WTC11 (cell line): ENCODE data around the gene OTUD4.

ENCODE experiments used
- JAZF1 ChIP-seq: fragments of 250-450 bp; sonication (Bioruptor Pico); IDR thresholded peaks from 2 replicates; pipeline ENCODE4 v1.9.0; 2021; ENCODE audit warnings: moderate library complexity, mild to moderate bottlenecking, inconsistent platforms
- MAX ChIP-seq: sonication (generic); formaldehyde crosslinking; IDR thresholded peaks from 2 replicates; pipeline ENCODE4 v1.8.0; 2022; ENCODE audit warnings: mild to moderate bottlenecking, missing genetic modification reagents
- MLX ChIP-seq: sonication (generic); formaldehyde crosslinking; IDR thresholded peaks from 2 replicates; pipeline ENCODE4 v1.8.1; 2023; ENCODE audit warnings: mild to moderate bottlenecking, missing genetic modification reagents, moderate library complexity
- NFYB ChIP-seq: sonication (generic); formaldehyde crosslinking; conservative IDR thresholded peaks from 2 replicates; pipeline ENCODE4 v1.8.0; 2022; ENCODE audit warnings: low read depth, missing genetic modification reagents
- RELA ChIP-seq: sonication (generic); formaldehyde crosslinking; IDR thresholded peaks from 2 replicates; pipeline ENCODE4 v1.8.1; 2022; ENCODE audit warnings: missing genetic modification reagents, mild to moderate bottlenecking, borderline replicate concordance
- SP1 ChIP-seq: sonication (generic); formaldehyde crosslinking; conservative IDR thresholded peaks from 2 replicates; pipeline ENCODE4 v1.8.1; 2022; ENCODE audit warnings: missing genetic modification reagents
- TEAD4 ChIP-seq: sonication (generic); formaldehyde crosslinking; IDR thresholded peaks from 2 replicates; pipeline ENCODE4 v1.8.0; 2022; ENCODE audit warnings: mild to moderate bottlenecking, missing genetic modification reagents
- ZBTB21 ChIP-seq: sonication (generic); formaldehyde crosslinking; IDR thresholded peaks from 2 replicates; pipeline ENCODE4 v1.8.1; 2023; ENCODE audit warnings: mild to moderate bottlenecking, missing genetic modification reagents, borderline replicate concordance
- ZNF317 ChIP-seq: sonication (generic); formaldehyde crosslinking; IDR thresholded peaks from 2 replicates; pipeline ENCODE4 v1.8.1; 2023; ENCODE audit warnings: low read depth, mild to moderate bottlenecking, moderate library complexity, missing genetic modification reagents, borderline replicate concordance
- ZNF416 ChIP-seq: fragments of 250-450 bp; sonication (Bioruptor Pico); IDR thresholded peaks from 2 replicates; pipeline ENCODE4 v1.9.0; 2021; ENCODE audit warnings: mild to moderate bottlenecking, inconsistent platforms
- ZNF423 ChIP-seq: fragments of 250-450 bp; sonication (Bioruptor Pico); IDR thresholded peaks from 2 replicates; pipeline ENCODE4 v2.1.2; 2022; ENCODE audit warnings: mild to moderate bottlenecking, moderate library complexity
- TF ChIP-seq, protein P1 (sequence below): fragments of 200-600 bp; IDR thresholded peaks from 2 replicates; pipeline ENCODE4 v1.8.0; 2022; ENCODE audit warnings: antibody characterized with exemption
- TF ChIP-seq, protein P2 (sequence below): sonication (generic); formaldehyde crosslinking; IDR thresholded peaks from 2 replicates; pipeline ENCODE4 v1.8.0; 2023; ENCODE audit warnings: mild to moderate bottlenecking, missing genetic modification reagents

DNA sequence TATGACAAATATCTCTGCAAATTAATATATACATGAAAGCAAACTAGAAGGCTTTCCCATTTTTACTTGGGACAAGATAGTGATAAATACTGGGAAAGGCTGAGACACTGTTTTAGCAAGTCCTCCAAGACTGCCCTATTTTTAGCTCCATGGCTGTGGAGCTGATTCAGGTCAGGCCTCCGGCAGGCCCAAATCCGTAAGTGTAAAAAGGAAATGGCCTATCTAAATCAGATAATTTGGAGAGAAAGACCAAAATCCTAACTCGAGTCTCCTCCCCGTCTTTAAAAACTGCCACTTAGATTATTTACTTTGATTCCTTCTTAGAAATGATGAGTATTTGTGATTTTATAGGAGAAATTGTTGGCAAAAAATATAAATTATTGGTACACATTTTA lies 2.9 kb downstream of the OTUD4 start:
- TF ChIP-seq JAZF1 (no peak), TEAD4 (CRISPR knock-in tag) (no peak), SP1 (CRISPR knock-in tag) (no peak), ZBTB21 (CRISPR knock-in tag) (no peak), RELA (CRISPR knock-in tag) (no peak), ZNF317 (CRISPR knock-in tag) (no peak), MLX (CRISPR knock-in tag) (no peak), MAX (CRISPR knock-in tag) (no peak), NFYB (CRISPR knock-in tag) (no peak), ZNF423 (no peak), ZNF416 (CRISPR knock-in tag) (no peak)
- TF ChIP-seq, protein P1, sequence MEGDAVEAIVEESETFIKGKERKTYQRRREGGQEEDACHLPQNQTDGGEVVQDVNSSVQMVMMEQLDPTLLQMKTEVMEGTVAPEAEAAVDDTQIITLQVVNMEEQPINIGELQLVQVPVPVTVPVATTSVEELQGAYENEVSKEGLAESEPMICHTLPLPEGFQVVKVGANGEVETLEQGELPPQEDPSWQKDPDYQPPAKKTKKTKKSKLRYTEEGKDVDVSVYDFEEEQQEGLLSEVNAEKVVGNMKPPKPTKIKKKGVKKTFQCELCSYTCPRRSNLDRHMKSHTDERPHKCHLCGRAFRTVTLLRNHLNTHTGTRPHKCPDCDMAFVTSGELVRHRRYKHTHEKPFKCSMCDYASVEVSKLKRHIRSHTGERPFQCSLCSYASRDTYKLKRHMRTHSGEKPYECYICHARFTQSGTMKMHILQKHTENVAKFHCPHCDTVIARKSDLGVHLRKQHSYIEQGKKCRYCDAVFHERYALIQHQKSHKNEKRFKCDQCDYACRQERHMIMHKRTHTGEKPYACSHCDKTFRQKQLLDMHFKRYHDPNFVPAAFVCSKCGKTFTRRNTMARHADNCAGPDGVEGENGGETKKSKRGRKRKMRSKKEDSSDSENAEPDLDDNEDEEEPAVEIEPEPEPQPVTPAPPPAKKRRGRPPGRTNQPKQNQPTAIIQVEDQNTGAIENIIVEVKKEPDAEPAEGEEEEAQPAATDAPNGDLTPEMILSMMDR = no peak
- TF ChIP-seq, protein P2, sequence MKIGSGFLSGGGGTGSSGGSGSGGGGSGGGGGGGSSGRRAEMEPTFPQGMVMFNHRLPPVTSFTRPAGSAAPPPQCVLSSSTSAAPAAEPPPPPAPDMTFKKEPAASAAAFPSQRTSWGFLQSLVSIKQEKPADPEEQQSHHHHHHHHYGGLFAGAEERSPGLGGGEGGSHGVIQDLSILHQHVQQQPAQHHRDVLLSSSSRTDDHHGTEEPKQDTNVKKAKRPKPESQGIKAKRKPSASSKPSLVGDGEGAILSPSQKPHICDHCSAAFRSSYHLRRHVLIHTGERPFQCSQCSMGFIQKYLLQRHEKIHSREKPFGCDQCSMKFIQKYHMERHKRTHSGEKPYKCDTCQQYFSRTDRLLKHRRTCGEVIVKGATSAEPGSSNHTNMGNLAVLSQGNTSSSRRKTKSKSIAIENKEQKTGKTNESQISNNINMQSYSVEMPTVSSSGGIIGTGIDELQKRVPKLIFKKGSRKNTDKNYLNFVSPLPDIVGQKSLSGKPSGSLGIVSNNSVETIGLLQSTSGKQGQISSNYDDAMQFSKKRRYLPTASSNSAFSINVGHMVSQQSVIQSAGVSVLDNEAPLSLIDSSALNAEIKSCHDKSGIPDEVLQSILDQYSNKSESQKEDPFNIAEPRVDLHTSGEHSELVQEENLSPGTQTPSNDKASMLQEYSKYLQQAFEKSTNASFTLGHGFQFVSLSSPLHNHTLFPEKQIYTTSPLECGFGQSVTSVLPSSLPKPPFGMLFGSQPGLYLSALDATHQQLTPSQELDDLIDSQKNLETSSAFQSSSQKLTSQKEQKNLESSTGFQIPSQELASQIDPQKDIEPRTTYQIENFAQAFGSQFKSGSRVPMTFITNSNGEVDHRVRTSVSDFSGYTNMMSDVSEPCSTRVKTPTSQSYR (CRISPR knock-in tag) = no peak
